GM21786 (cell line): ENCODE results near the gene CSNK1D.
A peak's percentile ranks its signal among the peaks of the same experiment; 100 is the strongest.

ENCODE experiments used
- ATAC-seq: cut with Tn5 transposase; IDR thresholded peaks from one replicate; pipeline ENCODE4 v1.9.1; 2021; ENCODE audit not compliant: unreplicated experiment

The CSNK1D gene

DNA sequence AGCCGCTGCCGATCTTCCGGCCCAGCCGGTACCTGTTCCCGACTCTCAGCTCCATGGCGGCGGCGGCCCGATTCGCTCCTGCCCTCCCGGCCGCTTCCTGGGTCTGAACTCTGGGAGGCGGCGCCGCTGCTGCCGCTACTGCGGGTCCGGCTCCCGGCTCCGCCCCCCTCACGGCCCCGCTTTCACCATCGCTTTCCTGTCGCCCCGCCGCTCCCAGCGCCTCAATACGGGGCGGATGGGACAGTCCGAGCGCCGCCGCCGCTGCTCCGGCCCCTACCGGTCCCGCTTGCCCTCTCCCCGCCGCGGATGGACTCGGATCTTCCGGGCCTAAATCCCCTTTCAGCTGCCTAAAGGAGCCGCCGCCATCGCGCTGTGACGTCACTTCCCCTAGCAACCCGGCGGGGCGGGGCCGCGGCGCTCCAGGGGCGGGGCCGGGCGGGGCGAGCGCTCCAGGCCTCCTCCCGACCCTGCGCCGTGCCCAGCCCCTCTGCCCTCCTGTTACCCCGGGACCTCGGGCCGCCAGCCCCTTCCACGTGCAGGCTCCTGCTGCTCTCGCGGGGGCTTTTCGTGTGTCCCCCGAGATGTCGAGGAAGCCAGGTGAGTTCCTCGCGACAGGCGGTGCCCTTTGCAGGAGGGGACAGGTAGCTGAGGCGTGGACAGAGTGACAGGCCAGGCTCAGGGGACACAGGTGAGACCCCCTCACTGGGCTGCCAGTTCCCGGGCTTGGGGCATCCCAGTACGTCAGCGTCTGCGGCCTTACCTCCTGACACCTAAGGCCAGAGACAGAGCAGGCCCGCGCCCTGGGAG is at the start of gene CSNK1D:
Gene CSNK1D (minus strand): TSS at position 374 of the 807 bp plus-strand sequence. CDS start 319 bp downstream, at position 55.
- ATAC-seq = peak; percentile 75

DNA sequence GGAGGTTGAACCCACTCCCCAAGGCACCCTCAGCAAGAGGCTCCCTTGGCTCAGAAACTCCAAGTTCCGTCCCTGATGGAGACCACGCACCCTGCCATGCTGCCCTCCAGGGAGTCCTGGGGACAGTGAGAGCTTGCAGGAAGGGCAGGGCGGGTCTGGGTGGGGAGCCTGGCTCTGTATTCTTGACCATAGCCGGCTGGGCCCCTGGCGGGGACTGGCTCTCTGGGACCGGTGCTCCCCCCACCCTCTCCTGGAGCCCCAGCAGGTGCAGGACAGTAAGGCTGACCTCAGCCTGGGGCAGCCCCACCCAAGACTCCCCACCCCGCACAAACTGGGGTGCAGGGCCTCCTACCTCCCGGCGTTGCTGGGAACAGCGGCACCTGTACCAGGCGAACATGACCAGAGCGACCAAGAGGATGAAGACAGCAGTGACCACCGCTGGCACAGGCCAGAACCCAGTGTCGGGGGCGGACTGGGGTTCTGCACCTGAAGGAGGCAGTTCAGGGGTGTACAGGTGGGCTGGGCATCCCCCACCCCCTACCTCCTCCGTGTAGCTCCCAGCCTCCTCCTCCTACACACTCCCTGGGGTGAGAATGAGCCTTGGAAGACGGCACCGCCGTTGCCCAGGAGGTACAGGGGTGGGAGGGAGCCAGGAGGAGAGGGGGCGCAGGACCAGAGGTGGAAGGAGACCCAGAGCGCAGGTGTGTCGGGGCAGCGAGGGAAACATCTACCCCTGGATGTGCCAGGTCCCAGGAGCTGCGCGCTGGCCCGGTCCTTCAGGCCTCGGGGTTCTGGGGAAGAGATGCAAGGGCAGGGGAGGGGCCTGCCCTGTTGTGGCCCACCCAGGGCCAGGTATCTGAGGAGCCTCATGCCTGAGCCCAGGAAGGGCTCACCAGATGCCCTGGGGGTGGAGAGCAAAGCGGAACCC is 49.3 kb upstream of the CSNK1D start:
- no peak for ATAC-seq

DNA sequence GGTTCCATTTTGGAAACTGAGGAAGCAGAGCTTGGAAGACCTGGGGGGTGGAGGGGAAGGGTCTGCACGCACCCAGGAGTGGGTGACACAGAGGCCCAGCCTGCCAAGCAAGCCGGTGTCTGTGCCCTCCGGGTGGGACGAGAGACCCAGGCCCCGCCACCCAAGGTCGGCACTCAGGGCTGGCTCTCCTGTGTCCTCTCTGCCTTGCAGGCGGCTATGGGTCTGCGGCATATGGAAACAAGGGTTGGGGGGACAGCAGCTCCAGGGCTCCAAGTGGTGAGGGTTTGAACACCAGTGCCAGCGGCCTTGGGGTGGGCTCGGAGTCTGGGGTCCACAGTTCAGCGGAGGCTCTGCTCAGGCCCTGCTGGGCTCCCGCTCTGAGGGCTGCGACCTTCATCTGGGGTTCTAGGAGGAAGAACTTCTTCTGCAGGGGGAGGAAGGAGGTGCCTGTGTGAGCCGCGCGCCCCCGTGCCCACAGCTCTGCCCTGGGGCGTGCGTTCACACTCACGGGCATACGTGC is 48.5 kb upstream of the CSNK1D start:
- ATAC-seq = no peak

DNA sequence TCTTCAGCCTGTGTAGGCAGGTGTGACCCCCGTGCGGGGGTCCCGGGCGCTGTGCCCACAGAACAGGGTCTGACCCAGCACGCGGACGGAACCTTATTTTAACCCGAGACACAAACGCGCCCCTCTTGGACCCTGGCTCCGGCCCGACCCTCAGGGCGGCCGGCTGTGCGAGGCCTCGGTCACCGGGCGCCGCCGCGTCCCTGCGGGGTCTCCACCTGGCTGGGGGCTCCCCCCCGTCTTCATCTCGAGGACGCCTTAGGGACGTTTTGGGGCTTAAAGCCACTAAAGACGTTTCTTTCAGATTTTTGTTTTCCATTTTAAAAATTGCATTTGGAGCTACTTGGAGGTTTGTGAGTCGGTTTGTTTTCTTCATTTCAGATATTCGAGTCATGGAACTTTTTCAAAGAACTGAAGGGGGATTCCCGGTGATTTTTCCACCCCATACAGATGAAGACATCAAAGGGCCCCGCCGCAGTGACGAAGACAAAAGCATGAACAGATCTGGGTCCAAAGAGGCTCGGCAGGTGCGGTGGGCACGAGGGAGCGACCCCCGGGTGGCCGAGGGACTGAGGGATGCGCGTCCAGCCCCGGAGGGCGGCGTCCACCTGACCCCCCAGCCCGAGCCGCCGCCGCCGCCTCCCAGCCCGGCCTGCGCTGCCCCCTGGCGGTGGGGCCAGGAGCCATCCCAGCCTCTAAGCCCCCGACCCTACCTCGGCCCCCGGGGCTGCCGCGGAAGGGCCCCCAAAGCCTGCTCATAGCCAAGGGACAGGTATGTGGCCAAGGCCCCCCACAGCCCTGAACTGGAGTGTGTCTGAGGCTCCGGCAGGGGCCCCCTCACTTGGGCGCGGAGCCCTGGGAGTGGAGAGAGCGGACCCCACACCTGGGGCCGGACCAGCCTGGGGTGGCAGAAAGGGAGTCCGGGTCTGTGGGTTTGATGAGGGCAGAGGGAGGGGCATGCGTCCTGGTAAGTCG is 47.7 kb upstream of the CSNK1D start:
- ATAC-seq = no peak

DNA sequence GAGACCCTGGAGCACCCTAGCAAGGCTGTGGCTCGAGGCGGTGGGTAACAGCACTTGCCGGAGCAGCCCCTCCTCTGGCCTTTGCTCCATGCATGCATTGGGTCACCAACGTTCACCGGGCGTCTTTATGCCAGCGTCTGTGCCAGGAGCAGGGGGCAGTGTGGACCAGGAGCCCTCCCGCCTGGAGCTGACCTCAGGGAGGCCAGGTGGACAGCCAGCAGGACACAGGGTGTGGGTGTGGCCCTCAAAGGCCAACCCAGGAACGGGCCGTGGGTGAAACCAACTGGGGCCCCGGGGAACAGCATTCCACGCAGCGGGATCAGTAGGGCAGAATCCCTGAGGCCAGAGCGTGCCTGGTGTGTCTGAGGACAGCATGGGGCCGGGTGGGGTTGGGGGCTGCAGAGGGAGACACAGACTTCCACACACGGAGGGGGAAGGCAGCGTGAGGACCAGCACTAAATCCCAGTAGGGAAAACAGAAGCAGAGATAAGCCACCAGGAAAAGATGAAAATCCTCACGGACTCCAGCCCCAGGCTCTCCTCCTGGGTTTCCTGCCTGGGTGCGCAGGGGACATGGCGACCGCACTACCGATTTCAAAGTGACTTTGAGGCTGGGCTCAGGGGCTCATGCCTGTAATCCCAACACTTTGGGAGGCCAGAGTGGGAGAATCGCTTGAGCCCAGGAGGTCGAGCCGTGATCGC is 46.8 kb upstream of the CSNK1D start:
- no peak for ATAC-seq

DNA sequence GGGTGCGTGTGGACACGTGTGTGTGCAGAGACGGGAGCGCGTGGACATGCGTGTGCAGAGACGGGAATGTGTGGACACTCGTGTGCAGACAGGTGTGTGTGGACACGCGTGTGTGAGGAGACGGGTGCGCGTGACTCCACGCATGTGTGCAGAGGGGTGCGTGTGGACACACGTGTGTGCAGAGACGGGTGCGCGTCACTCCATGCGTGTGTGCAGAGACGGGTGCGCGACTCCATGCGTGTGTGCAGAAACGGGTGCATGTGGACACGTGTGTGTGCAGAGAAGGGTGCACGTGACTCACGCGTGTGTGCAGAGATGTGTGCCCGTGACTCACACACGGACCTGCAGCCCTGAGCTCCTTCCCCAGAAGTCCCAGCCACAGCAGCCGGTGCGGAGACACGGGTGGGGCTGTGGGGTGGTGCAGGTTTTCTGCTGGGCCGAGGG is 46.1 kb upstream of the CSNK1D start:
- ATAC-seq = no peak

DNA sequence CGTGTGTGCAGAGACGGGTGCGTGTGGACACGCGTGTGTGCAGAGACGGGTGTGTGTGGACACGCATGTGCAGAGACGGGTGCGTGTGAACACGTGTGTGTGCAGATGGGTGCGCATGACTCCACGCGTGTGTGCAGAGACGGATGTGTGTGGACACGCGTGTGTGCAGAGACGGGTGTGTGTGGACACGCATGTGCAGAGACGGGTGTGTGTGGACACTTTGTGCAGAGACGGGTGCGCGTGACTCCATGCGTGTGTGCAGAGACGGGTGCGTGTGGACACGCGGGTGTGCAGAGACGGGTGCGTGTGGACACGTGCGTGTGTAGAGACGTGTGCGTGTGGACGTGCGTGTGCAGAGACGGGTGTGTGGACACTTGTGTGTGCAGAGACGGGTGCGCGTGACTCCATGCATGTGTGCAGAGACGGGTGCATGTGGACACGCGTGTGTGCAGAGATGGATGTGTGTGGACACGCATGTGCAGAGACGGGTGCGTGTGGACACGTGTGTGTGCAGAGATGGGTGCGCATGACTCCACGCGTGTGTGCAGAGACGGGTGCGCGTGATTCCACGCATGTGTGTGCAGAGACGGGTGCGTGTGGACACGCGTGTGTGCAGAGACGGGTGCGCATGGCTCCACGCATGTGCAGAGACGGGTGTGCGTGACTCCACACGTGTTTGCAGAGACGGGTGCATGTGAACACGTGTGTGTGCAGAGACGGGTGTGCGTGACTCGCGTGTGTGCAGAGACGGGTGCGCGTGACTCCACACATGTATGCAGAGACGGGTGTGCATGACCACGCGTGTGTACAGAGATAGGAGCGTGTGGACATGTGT is 45.5 kb upstream of the CSNK1D start:
- no peak for ATAC-seq

DNA sequence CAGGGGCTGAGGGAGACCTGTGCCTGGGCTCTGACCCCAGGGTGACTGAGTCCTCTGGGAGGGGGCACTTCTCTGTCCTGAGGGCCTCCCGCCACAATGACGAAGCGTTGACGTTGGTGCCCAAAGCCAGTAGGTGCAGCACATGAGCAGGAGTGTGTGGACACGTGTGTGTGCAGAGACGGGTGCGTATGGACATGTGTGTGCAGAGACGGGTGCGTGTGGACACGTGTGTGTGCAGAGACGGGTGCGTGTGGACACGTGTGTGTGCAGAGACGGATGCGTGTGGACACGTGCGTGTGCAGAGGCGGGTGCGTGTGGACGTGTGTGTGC is 44.6 kb upstream of the CSNK1D start:
- ATAC-seq = no peak

DNA sequence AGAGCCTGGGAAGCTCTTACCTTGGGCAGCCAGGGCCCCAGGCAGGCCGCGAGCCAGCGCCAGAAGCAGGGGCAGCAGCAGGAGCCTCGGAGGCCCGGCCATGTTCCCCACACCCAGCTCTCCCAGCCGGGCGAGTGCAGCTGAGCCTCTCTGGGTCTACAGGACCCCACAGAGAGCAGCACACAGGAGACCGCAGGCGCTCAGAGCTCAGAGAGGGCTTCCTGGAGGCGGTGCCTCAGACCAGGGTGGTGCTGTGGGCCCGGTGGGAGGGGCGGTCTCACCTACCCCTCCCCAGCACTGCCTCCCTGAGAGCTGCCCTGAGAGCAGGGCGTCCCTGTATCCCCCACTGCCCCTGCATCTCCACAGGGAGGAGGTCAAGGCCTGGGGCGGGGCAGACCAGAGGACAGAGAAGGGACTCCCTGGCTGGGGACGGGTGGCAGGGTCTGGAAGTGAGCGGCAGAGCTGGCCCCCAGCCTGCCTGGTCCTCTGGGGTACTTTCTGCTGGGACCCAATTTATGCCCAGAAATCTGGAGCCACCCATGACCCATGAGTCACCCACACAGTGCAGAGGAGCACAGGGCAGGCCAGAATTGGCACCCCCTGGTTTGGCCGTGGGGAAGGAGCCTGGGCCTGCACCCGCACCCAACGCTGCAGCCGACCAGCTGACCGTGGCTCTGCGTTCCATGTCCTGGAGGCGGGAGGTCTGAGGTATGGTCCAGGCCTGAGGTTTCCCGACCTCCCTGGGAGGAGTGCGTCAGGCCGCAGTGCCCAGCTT is 44.1 kb upstream of the CSNK1D start, which contains the start of gene CD7:
Gene CD7 (minus strand): TSS at position 215 of the 775 bp plus-strand sequence. CDS start 113 bp downstream, at position 102.
- no peak for ATAC-seq

DNA sequence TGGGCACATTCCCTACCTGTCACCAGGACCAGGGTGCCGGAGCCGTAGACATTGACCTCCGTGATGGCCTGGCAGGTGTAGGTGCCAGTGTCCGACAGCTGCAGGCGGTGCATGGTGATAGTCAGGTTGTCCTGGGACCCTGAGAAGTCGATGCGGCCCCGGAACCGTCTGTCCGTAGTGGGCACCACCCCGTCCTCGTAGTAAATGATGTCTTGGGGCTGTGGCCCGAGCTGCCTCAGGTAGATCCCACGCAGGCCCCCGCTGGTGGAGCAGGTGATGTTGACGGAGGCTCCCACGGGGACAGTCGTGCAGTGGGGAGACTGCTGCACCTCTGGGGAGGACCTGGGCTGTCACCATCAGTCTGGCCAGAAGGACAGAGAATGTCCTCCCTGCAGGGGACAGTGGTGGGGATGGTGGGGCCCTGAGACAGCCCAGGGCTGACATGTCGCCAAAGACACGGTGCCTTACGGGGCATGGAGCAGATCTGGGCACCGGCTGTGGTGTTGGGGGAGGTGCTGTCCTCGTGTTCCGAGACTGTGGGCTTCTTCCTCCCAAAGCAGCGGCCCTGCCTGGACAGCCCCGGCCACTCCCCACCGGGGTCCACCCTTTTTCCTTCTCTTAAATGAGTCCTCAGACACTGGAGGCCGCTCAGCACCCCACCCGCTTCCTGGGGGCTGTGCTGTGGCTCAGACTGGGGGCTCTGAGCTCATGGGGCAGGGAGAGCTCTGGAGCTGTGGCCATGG is 43.3 kb upstream of the CSNK1D start:
- ATAC-seq = no peak

DNA sequence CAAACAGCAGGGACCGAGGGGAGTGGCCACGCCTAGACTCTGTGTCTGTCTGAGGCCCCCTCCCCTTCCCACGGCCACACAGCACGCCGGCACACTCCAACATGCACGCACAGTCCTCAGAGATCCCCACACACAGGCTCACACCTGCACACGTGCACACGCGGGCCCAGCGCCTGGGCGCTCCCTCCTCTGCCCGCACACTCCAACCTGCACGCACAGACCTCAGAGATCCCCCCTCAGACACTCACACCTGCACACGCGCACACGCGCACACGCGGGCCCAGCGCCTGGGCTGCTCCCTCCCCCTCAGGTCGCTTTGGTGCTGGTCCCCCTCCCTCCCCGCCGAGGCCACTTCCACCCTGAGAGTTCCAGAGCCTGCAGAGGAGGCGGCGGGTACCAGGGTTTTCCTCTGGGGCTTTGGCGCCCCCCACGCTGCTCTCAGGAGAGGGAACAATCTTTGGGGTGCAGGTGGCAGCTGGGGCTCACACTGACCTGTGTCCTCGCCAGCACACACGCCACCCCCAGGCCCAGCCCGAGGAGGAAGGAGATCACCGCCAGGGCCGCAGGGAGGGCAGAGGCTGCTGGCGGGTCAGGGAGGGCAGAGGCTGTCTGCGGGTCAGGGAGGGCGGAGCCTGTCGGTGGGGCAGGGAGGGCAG is 42.3 kb upstream of the CSNK1D start:
- ATAC-seq = no peak

DNA sequence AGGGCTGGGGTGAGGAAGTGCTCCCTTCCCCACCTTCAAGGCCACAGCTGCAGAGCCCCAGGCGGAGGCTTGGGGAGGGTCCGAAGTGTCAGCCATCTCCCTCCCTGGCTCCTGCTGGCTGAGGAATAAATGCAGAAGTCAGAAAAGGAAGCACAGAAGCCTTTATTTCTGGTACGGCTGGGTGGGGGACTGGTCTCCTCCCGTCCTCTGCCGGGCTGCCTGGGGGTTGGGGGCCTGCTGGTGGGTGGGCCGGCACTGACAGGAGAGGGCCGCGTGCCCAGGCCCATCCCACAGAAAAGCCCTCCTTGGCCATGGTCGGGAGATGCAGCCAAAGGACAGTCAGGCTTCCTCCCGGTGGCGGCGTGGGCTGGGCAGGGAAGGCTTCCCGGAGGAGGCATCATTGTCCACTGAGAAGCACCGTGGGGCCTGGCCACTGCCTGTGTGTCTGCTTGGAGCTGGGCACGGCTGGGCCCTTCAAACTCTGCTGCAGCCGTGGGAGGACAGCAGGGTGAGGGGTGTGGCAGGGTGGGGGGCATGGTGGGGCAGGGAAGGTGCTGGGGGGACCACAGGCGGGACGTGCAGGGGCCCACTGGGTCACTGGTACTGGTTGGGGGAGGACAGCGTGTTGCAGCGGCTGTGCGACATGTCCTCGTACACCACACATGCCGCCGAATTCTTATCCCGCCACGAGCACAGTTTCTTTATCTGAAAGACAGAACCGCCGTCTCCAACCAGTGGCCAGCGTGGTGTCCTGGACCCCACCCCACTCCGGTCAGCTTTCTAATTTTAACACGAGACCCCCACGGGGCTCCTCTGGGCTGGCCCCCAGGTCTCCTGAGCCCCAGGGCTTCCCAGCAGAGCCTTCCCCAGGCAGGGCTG is 41.5 kb upstream of the CSNK1D start:
- ATAC-seq = no peak

DNA sequence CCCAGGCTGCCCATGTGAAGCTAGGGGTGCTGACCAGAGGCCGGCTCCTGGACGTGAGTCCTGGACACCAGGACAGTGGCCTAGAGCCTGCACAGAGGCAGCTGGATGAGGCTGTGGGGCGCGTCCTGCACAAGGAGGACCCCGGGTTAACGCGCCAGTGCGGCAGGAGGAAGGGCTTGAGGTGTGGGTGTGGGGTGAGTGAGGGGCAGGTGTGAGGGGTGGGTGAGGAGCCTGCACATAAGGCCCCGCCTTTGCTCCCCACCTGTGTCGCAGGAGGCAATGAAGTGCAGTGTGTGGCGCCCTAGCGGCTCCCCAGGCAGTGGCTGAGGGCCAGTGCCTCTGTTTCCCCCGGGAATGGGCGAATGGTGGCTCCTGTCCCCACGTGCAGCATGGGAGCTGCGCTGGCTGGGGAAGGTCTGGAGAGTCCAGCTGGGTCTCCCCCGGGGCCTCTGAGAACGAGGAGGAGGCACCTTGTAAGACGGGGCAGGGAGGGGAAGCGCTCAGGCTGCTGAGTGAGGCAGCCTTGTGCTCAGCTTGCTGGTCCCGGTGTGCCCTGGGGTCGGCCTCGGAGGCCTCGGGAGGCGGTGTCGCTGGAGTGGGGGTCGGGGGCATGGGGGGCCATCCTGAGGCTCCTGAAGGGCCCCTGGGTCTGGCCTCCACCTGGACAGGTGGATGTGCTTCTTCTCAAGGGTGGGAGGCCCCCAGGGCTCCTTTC is 40.7 kb upstream of the CSNK1D start:
- ATAC-seq = no peak

DNA sequence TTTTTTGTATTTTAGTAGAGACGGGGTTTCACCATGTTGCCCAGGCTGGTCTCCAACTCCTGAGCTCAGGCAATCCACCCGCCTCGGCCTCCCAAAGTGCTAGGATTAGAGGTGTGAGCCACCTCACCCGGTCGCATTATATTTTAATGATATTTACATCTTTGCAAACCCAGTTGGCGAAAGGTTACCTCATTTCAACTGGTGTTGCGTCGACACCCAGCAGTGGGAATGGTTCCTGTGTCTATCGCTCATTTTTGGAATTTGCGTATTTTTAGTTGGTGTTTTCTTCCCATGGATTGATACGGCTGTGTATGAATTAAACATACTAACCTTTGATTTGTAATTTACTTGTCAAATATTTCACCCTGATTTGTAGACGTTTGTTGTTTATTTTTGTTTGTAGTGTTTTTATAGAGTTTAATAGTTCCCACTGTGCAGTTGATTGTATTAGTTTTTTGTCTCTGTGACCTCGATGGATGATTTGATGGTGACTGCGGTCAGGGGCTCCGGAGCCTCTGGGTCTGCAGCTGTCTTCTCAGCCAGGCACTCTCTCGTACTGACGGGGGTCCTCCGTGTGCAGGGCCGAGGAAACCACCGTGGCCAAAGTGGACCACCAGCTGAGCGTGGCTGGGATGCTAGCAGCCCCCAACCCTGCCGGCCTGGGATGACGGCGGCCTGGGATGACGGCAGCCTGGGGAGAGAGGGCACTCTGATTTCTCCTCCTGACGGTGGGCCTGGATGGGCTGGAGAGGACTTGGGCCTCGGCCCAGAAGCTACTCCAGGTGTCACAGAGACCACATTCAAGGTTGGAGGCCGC is 39.9 kb upstream of the CSNK1D start:
- no peak for ATAC-seq

DNA sequence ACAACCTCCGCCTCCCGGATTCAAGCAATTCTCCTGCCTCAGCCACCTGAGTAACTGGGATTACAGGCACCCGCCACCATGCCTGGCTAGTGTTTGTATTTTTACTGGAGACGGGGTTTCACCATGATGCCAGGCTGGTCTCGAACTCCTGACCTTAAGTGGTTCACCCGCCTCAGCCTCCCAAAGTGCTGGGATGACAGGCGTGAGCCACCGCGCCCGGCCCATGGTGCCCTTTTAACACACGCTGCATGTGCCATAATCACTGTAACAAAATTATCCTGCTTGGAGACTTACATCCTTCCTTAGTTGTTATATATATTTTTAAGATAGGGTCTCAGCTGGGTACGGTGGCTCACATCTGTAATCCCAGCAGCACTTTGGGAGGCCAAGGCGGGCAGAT is 38.5 kb upstream of the CSNK1D start:
- no peak for ATAC-seq
